Fibroblast of skin of right quadriceps (primary cell): ENCODE results near the gene ADAMTSL1.

Source experiments
- DNase-seq: peaks from one replicate; pipeline ENCODE4 v3.0.0-alpha.2; 2013

Gene ADAMTSL1

GRCh38 chr9:18473652-18474279 is at the start of gene ADAMTSL1:
Gene ADAMTSL1, plus strand, starts transcription at chr9:18474153. Its CDS starts 80 bp downstream, at chr9:18474233.
- peak; percentile 95 for DNase-seq

GRCh38 chr9:18427691-18428090 is 46.3 kb upstream of the ADAMTSL1 start:
- no peak for DNase-seq

- DNase-seq, result peak; percentile 86
These were observed 45.3 kb upstream of the ADAMTSL1 start for GRCh38 chr9:18428661-18429060.

GRCh38 chr9:18429070-18429469 is 44.9 kb upstream of the ADAMTSL1 start:
- peak; percentile 93 for DNase-seq

GRCh38 chr9:18433620-18434019 is 40.3 kb upstream of the ADAMTSL1 start:
- DNase-seq, result peak; percentile 51

GRCh38 chr9:18437315-18438201 is 36.4 kb upstream of the ADAMTSL1 start:
- peak; percentile 70 for DNase-seq

GRCh38 chr9:18438300-18438925 is 35.5 kb upstream of the ADAMTSL1 start:
- peak; percentile 58 for DNase-seq

- DNase-seq, result no peak
These were observed 35.0 kb upstream of the ADAMTSL1 start for GRCh38 chr9:18438951-18439350.

- no peak for DNase-seq
These were observed 32.7 kb upstream of the ADAMTSL1 start for GRCh38 chr9:18441261-18441660.

GRCh38 chr9:18442629-18443491 is 31.1 kb upstream of the ADAMTSL1 start:
- DNase-seq, result peak; percentile 79

GRCh38 chr9:18447131-18447530 is 26.8 kb upstream of the ADAMTSL1 start:
- DNase-seq, result no peak

GRCh38 chr9:18447541-18447940 is 26.4 kb upstream of the ADAMTSL1 start:
- DNase-seq, result no peak

GRCh38 chr9:18448101-18448500 is 25.9 kb upstream of the ADAMTSL1 start:
- no peak for DNase-seq

- DNase-seq, result peak; percentile 47
These were observed 22.5 kb upstream of the ADAMTSL1 start for GRCh38 chr9:18451406-18451805.

GRCh38 chr9:18452276-18452675 is 21.7 kb upstream of the ADAMTSL1 start:
- DNase-seq, result no peak

GRCh38 chr9:18456624-18457237 is 17.2 kb upstream of the ADAMTSL1 start:
- DNase-seq, result no peak

GRCh38 chr9:18457510-18457909 is 16.4 kb upstream of the ADAMTSL1 start:
- DNase-seq, result peak; percentile 57

- peak; percentile 90 for DNase-seq
These were observed 13.9 kb upstream of the ADAMTSL1 start for GRCh38 chr9:18459962-18460584.

GRCh38 chr9:18461496-18461895 is 12.5 kb upstream of the ADAMTSL1 start:
- DNase-seq, result no peak

GRCh38 chr9:18463991-18464390 is 10.0 kb upstream of the ADAMTSL1 start:
- peak; percentile 80 for DNase-seq

GRCh38 chr9:18466101-18466500 is 7.9 kb upstream of the ADAMTSL1 start:
- no peak for DNase-seq

GRCh38 chr9:18467696-18468095 is 6.3 kb upstream of the ADAMTSL1 start:
- DNase-seq, result no peak
